Osteoblast (primary cell): ENCODE results near the gene TLE3. TPM values are rescaled to one million over a fixed set of nuclear protein-coding genes. Genes with fewer than 3 reads are reported as not detected.

Experiments used
- DNase-seq: peaks from one replicate; pipeline ENCODE4 v3.0.0; 2011; ENCODE audit warnings: low spot score, mixed read lengths; ENCODE audit not compliant: insufficient read length; ENCODE audit errors: missing footprints
- H2AFZ ChIP-seq: 2 replicates; pipeline ENCODE4 v1.6.0; 2011; ENCODE audit warnings: mild to moderate bottlenecking, low read length
- H3K27ac ChIP-seq: 2 replicates; pipeline ENCODE4 v1.5.1; 2011; ENCODE audit warnings: mild to moderate bottlenecking, low read depth, low read length, moderate library complexity
- H3K27me3 ChIP-seq: 2 replicates; pipeline ENCODE4 v1.6.0; 2012; ENCODE audit warnings: mild to moderate bottlenecking, control low read depth, inconsistent platforms, low read length, moderate library complexity; ENCODE audit not compliant: insufficient read depth
- H3K36me3 ChIP-seq: 2 replicates; pipeline ENCODE4 v1.5.1; 2011; ENCODE audit warnings: mild to moderate bottlenecking, low read length, control low read depth, moderate library complexity; ENCODE audit not compliant: insufficient read depth
- H3K4me1 ChIP-seq: 2 replicates; pipeline ENCODE4 v1.5.1; 2011; ENCODE audit warnings: mild to moderate bottlenecking, low read length, control low read depth, moderate library complexity; ENCODE audit not compliant: insufficient read depth
- H3K4me2 ChIP-seq: 2 replicates; pipeline ENCODE4 v1.6.0; 2011; ENCODE audit warnings: mild to moderate bottlenecking, low read length; ENCODE audit not compliant: insufficient read depth
- H3K4me3 ChIP-seq: fragments of 200-600 bp; sonication (generic); 3 replicates; pipeline ENCODE4 v1.5.1; 2012; ENCODE audit warnings: mild to moderate bottlenecking, low read length, inconsistent platforms; ENCODE audit not compliant: insufficient read depth
- H3K79me2 ChIP-seq: 2 replicates; pipeline ENCODE4 v1.6.0; 2012; ENCODE audit warnings: mild to moderate bottlenecking, low read length, control low read depth, inconsistent platforms; ENCODE audit not compliant: insufficient read depth
- H3K9me3 ChIP-seq: 2 replicates; pipeline ENCODE4 v1.5.1; 2011; ENCODE audit warnings: low read depth, low read length, control low read depth
- H4K20me1 ChIP-seq: 2 replicates; pipeline ENCODE4 v1.6.0; 2012; ENCODE audit warnings: mild to moderate bottlenecking, low read length, control low read depth; ENCODE audit not compliant: insufficient read depth
- CTCF ChIP-seq: IDR thresholded peaks from 2 replicates; pipeline ENCODE4 v1.5.1; 2011; ENCODE audit warnings: mild to moderate bottlenecking, low read depth, low read length, moderate library complexity; ENCODE audit errors: extremely low read depth
- total RNA-seq: library from RNA; depleted of rRNA; stranded (reverse); fragments of >200 nt; gene quantifications from 2 replicates; pipeline ENCODE4 v1.2.3, GENCODE V29; 2012

The TLE3 gene
- total RNA-seq, 1 donor = 29.7 TPM

- H4K20me1 ChIP-seq = no peaks in the 10 kb centered on the region
- peak; percentile 29 for DNase-seq
- no peak for TF ChIP-seq CTCF
- no peak overlapping the region for H3K4me2 ChIP-seq
- H2AFZ ChIP-seq = no peak overlapping the region
- H3K36me3 ChIP-seq = no peaks in the 10 kb centered on the region
- no peak overlapping the region for H3K27ac ChIP-seq
- no peaks in the 10 kb centered on the region for H3K79me2 ChIP-seq
- H3K27me3 ChIP-seq = peaks cover 33% of the 10 kb centered on the region
- no peak overlapping the region for H3K4me3 ChIP-seq
- H3K4me1 ChIP-seq = no peaks in the 10 kb centered on the region
- no peaks in the 10 kb centered on the region for H3K9me3 ChIP-seq
These were observed 60.5 kb downstream of the TLE3 start for GRCh38 chr15:70037292-70037640.

- no peaks in the 10 kb centered on the region for H3K4me1 ChIP-seq
- H3K27ac ChIP-seq = no peak overlapping the region
- H3K4me3 ChIP-seq = no peak overlapping the region
- H3K9me3 ChIP-seq = no peaks in the 10 kb centered on the region
- H2AFZ ChIP-seq = no peak overlapping the region
- peaks cover 33% of the 10 kb centered on the region for H3K27me3 ChIP-seq
- no peaks in the 10 kb centered on the region for H3K36me3 ChIP-seq
- no peak overlapping the region for H3K4me2 ChIP-seq
- peak; percentile 62 for DNase-seq
- TF ChIP-seq CTCF = no peak
- no peaks in the 10 kb centered on the region for H4K20me1 ChIP-seq
- no peaks in the 10 kb centered on the region for H3K79me2 ChIP-seq
These were observed 61.0 kb downstream of the TLE3 start for GRCh38 chr15:70036585-70037291.

DNA sequence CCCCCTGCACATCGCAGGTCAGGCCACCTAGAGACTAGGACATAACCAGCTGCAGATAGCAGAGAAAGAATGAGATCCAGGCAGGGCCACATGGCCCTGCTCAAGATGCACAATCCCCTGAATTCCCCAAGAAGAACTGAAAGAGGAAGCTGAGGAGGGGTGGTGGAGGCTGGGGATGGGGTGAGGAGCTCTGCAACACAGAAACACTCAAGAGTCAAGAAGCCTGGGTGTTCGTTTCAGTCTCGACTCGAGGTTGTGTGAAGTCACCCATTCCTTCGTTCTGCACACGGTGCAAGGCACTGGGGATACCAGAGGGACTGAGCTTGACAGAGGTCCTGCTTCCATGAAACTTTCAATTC, 62.0 kb downstream of the TLE3 start:
- no peak overlapping the region for H2AFZ ChIP-seq
- H3K36me3 ChIP-seq = no peaks in the 10 kb centered on the region
- H3K27me3 ChIP-seq = peaks cover 38% of the 10 kb centered on the region
- H3K4me2 ChIP-seq = no peak overlapping the region
- H3K4me3 ChIP-seq = no peak overlapping the region
- H3K27ac ChIP-seq = no peak overlapping the region
- no peaks in the 10 kb centered on the region for H4K20me1 ChIP-seq
- DNase-seq = peak; percentile 32
- H3K79me2 ChIP-seq = no peaks in the 10 kb centered on the region
- no peaks in the 10 kb centered on the region for H3K9me3 ChIP-seq
- H3K4me1 ChIP-seq = no peaks in the 10 kb centered on the region
- no peak for TF ChIP-seq CTCF

DNA sequence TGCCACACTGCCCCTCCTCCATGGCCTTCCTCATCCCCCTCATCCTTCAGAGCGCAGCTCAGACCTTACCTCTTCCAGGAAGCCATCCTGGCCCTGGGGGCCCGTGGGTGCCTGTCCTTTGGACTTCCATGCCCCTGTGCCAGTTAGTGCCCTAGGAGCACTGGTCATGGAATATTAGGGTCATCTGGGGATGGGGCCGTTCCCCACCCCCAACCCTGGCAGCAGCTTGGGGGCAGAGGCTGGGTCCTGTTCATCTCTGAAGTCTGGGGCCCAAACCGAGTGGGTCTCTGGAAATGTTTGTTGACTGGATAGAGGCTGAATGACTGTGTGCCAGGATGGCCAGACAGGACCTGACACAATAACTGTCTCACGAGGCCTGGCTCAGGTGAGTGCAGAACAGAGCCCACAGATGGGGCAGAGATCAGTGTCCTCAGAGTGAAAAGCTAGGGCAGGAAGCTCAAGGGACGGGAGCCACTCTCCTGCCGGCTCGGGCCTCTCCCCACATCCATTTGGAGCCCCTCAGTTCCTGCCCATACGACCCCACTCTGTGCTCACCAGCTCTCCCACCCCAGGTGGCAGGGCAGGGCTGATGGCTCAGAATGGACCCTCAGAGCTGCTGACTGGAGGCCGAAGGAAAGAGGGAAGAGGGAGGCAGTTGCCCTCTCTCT, 62.5 kb downstream of the TLE3 start:
- Histone ChIP-seq H4K20me1 (no peaks in the 10 kb centered on the region), H3K27me3 (peaks cover 38% of the 10 kb centered on the region)
- TF ChIP-seq CTCF = no peak

More for the DNA sequence above, 62.5 kb downstream of the TLE3 start:
- no peaks in the 10 kb centered on the region for H3K36me3 ChIP-seq
- DNase-seq = peak; percentile 17
- H3K4me1 ChIP-seq = no peaks in the 10 kb centered on the region
- H3K9me3 ChIP-seq = no peaks in the 10 kb centered on the region
- no peak overlapping the region for H3K4me2 ChIP-seq
- no peaks in the 10 kb centered on the region for H3K79me2 ChIP-seq
- H2AFZ ChIP-seq = no peak overlapping the region
- no peak overlapping the region for H3K27ac ChIP-seq
- H3K4me3 ChIP-seq = no peak overlapping the region
